Endothelial cell of umbilical vein (primary cell): ENCODE measurements around the gene REEP3.
"Not testable (repeated sequence)": the region's sequence is repeated elsewhere in the genome, so short reads cannot be mapped to it uniquely, and the experiment has no call there.

ENCODE experiments used
- CTCF ChIP-seq, 2 donors: IDR thresholded peaks; 1 replicate in 1 of 2; 2 replicates in 1 of 2; pipeline ENCODE4 v1.5.1; 2011; ENCODE audit warnings: low read length in 2 of 2, mild to moderate bottlenecking in 2 of 2, moderate library complexity in 2 of 2, control low read depth in 1 of 2, inconsistent platforms in 1 of 2, low read depth in 1 of 2; ENCODE audit not compliant: insufficient read depth in 1 of 2; ENCODE audit errors: extremely low read depth in 1 of 2
- EZH2 ChIP-seq: IDR thresholded peaks from 2 replicates; pipeline ENCODE4 v1.6.1; 2012; ENCODE audit warnings: borderline replicate concordance, low read depth, mild to moderate bottlenecking, moderate library complexity, low read length, inconsistent platforms; ENCODE audit not compliant: severe bottlenecking
- POLR2A ChIP-seq: IDR thresholded peaks from 2 replicates; pipeline ENCODE4 v1.6.1; 2012; ENCODE audit warnings: low read depth, mild to moderate bottlenecking, control low read depth, low read length
- TF ChIP-seq, protein P1 (sequence below): IDR thresholded peaks from 2 replicates; pipeline ENCODE4 v1.6.1; 2011; ENCODE audit not compliant: insufficient read depth, insufficient read length

DNA sequence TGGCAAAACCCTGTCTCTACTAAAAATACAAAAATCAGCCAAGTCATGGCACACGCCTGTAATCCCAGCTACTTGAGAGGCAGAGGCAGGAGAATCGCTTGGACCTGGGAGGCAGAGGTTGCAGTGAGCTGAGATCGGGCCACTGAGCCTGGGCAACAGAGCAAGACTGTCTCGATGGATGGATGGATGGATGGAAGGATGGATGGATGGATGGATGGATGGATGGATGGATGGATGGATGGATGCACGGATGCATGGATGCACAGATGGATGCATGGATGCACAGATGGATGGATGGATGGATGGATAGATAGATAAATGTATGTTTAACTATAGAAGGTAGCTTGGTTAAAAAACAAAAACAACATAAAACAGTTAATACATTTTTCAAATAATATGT is 20.6 kb upstream of the REEP3 start:
- not testable (repeated sequence) for TF ChIP-seq CTCF (IDR thresholded peaks at IDR 0.05; ENCODE audit: extremely low read depth in 1 of 2, insufficient read depth in 1 of 2, low read depth in 1 of 2, low read length in 2 of 2); EZH2; POLR2A
- TF ChIP-seq, protein P1, sequence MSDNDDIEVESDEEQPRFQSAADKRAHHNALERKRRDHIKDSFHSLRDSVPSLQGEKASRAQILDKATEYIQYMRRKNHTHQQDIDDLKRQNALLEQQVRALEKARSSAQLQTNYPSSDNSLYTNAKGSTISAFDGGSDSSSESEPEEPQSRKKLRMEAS: not testable (repeated sequence)
